HG02759 (cell line): ENCODE measurements around the gene CCL13.
"Not testable (repeated sequence)": the region's sequence is repeated elsewhere in the genome, so short reads cannot be mapped to it uniquely, and the experiment has no call there.

Experiments
- ATAC-seq: cut with Tn5 transposase; IDR thresholded peaks from one replicate; pipeline ENCODE4 v1.9.1; 2021; ENCODE audit warnings: mild to moderate bottlenecking, moderate library complexity; ENCODE audit not compliant: unreplicated experiment

Gene CCL13

DNA sequence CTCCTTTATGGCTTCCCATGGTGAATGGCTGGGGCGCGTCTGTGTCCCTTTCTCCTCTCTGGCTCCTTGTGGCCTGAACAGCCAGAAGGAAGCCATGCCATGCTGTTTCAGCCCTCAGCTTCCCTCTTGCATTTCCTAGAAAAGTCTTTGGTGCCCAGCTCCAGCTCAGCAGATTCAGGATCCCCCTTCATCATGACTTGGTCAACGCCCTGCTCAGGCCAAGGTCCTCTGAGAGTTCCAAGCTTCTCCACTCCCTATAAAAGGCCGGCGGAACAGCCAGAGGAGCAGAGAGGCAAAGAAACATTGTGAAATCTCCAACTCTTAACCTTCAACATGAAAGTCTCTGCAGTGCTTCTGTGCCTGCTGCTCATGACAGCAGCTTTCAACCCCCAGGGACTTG, at the start of gene CCL13:
Gene CCL13 (plus strand): TSS at position 287 of the 400 bp plus-strand sequence. CDS start 47 bp downstream, at position 334.
- ATAC-seq = no peak

GRCh38 chr17:34307110-34307509, 49.2 kb upstream of the CCL13 start:
- ATAC-seq = no peak

- ATAC-seq = no peak
These were observed 47.9 kb upstream of the CCL13 start for GRCh38 chr17:34308371-34308770.

DNA sequence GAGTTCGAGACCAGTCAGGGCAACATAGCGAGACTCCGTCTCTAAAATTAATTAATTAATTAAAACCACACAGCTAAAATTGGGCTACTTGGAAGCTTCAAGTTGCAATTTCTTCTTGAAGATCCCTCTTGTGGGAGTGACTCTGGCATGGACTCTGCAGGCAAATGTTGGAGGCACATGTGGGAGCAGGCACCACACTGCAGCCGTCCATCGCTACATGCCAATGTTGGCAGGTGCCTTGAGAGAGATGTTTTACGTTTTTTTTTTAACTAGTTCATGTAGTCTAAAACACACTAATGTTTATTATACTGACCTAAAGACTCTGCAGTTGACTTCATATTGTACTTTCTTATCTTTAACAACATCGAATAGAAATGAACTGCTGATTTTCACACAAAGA, 45.0 kb upstream of the CCL13 start:
- no peak for ATAC-seq

GRCh38 chr17:34312080-34312479, 44.2 kb upstream of the CCL13 start:
- ATAC-seq = no peak

- ATAC-seq = no peak
These were observed 43.1 kb upstream of the CCL13 start for GRCh38 chr17:34313164-34313563.

DNA sequence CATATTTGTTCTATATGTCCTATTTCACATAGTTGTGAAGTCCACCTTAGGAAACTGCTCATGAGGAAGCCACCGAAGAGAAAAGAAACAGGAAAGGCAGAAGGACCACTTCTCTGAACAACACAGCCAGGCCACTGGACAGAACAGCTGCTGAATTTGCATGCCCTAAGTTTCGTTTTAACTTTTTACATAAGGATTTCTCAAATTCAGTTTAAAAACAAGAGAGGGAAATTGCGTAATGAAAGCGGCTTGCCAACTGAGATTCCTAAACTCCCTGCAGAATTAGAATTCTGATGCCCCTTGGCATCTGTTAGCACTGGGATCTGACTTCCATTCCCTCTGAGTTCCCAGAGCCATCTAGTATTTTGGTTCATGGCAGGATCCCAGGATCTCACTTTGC, 42.0 kb upstream of the CCL13 start:
- no peak for ATAC-seq

- no peak for ATAC-seq
These were observed 37.8 kb upstream of the CCL13 start for GRCh38 chr17:34318474-34318873.

DNA sequence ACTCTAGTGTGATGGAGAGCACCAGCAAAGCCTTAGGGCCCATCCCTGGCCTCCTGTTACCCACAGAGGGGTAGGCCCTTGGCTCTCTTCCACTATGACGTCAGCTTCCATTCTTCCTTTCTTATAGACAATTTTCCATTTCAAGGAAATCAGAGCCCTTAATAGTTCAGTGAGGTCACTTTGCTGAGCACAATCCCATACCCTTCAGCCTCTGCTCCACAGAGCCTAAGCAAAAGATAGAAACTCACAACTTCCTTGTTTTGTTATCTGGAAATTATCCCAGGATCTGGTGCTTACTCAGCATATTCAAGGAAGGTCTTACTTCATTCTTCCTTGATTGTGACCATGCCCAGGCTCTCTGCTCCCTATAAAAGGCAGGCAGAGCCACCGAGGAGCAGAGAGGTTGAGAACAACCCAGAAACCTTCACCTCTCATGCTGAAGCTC, 37.2 kb upstream of the CCL13 start, which contains the start of gene CCL8:
Gene CCL8 (plus strand): TSS at position 397 of the 445 bp plus-strand sequence. CDS start 67 bp downstream, outside the sequence.
- no peak for ATAC-seq

DNA sequence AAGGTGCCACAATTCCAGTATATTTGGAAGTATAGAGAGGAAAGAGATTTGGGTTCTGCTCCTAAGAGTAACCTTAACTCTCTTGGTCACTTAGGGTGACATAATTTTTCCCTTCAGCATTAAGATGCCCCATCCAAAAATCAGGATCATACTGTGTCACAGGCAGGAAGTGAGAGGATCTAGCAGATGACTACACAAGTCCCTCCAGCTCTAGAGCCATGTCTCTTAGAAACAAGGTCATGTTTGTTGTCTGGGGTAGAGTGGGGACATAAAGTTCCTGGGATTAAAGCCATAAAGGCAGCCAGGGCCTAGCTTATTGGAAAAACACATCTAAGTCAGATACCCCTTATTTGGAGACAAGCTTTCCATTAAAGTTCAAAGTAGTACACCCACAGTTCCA, 34.3 kb upstream of the CCL13 start:
- ATAC-seq = no peak

GRCh38 chr17:34327580-34327979, 28.7 kb upstream of the CCL13 start:
- not testable (repeated sequence) for ATAC-seq

- ATAC-seq = no peak
These were observed 18.6 kb upstream of the CCL13 start for GRCh38 chr17:34337701-34338100.

- ATAC-seq = no peak
These were observed 17.0 kb upstream of the CCL13 start for GRCh38 chr17:34339138-34339770.

DNA sequence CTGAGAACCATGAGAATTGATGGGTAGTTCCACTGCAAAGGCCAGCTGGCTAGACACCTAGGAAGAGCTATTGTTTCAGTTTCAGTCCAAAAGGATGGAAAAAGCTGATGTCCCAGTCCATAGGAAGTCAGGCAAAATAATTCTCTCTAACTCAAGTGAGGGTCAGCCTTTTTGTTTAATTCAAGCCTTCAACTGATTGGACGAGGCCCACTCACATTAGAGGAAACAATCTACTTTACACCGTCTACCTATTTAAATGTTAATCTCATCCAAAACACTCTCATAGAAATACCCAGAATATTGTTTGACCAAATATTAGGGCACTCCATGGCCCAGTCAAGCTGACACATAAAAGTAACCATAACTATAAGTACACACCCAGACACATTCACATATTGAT, 14.4 kb upstream of the CCL13 start:
- no peak for ATAC-seq

- no peak for ATAC-seq
These were observed 9.2 kb upstream of the CCL13 start for GRCh38 chr17:34347063-34347462.

DNA sequence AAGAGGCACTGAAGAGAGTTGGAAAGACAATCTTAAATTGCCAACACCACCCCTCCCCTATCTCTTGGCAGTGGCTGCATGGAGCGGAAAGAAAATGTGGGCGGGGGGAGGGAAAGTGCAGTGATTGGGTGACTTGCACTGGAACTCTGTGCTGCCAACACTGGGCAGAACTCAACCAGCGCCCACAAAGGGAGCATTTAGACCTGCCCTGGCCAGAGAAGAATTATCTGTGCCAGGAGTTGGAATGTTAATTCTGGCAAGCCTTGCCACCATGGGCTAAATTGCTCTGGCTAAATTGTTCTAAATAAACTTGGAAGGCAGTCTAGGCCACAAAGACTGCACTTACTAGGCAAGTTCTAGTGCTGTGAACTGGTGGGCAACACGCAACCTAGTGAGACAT, 6.5 kb upstream of the CCL13 start:
- ATAC-seq = no peak

GRCh38 chr17:34351096-34351495, 5.2 kb upstream of the CCL13 start:
- no peak for ATAC-seq

DNA sequence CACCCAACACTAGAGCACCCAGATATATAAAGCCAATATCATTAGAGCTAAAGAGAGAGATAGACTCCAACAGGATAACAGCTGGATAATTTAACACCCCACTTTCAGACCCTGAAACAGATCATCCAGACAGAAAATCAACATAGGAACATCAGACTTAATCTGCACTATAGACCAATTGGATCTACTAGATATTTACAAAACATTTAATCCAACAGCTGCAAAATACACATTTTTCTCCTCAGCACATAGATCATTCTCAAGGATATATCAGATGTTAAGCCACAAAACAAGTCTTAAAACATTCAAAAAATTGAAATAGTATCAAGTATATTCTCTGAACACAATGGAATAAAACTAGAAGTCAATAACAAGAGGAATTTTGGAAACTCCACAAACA, 4.1 kb upstream of the CCL13 start:
- no peak for ATAC-seq

- ATAC-seq = no peak
These were observed 1.6 kb upstream of the CCL13 start for GRCh38 chr17:34354637-34355036.

DNA sequence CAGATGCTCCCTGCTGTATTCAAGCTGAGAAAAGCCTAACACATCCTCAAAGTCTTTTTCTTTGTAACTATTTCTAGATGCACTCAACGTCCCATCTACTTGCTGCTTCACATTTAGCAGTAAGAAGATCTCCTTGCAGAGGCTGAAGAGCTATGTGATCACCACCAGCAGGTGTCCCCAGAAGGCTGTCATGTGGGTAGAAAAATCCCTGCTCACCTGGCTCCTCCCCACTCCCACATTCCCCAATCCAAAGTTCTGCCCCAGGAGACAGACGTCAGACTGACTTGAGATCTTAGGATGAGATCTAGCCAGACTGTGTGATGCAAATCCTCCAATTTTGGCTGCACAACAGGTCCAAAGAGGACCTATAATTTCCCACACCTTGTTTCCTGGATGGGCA, 1.1 kb downstream of the CCL13 start:
- no peak for ATAC-seq

DNA sequence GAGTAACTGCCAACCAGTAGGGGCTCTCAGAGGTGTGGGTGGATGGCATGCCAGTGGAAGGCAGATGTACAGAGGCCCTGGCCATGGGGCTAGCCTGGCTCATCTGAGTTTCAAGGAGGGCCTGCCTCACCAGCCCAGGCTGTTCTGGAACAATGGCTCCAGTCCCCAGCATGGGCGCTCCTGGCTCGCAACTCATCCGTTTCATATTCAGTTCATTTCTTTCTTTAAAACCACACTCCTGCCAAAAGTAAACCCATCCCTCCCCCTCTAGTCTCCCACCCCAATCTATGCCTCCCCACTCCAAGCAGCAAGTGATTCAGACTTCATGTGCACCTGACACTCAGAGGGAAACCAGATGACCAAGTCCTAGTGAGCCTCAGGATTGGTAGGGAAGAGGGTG, 2.4 kb downstream of the CCL13 start:
- ATAC-seq = no peak

- no peak for ATAC-seq
These were observed 4.5 kb downstream of the CCL13 start for GRCh38 chr17:34360601-34361270.
